Neural cell (in vitro differentiated cells): ENCODE data around the gene NOS1AP. TPM values are rescaled to one million over a fixed set of nuclear protein-coding genes. Genes with fewer than 3 reads are reported as not detected.
A peak's percentile ranks its signal among the peaks of the same experiment; 100 is the strongest.

Experiments
- H2AFZ ChIP-seq: fragments of 200-600, 300-800 bp; sonication (generic), shearing (Covaris generic); 2 replicates; pipeline ENCODE4 v1.6.0; 2014; ENCODE audit warnings: low read depth, mild to moderate bottlenecking, antibody characterized with exemption, low read length, moderate library complexity
- H3F3A ChIP-seq: fragments of 200-600 bp; shearing (Covaris generic); 2 replicates; pipeline ENCODE4 v1.6.1; 2016; ENCODE audit warnings: mild to moderate bottlenecking, moderate library complexity, mixed read lengths, antibody characterized with exemption, low read length; ENCODE audit not compliant: insufficient read depth, poor library complexity, severe bottlenecking
- H3K27ac ChIP-seq: fragments of 200-600, 300-800 bp; sonication (generic), shearing (Covaris generic); 2 replicates; pipeline ENCODE4 v1.5.1; 2014; ENCODE audit warnings: mild to moderate bottlenecking, low read length, moderate library complexity
- H3K27me3 ChIP-seq: fragments of 300-800, 200-600 bp; sonication (generic), shearing (Covaris generic); 2 replicates; pipeline ENCODE4 v1.6.0; 2014; ENCODE audit warnings: mild to moderate bottlenecking, low read depth, low read length, moderate library complexity; ENCODE audit not compliant: insufficient read depth
- H3K36me3 ChIP-seq: fragments of 300-800, 200-600 bp; sonication (generic), shearing (Covaris generic); 2 replicates; pipeline ENCODE4 v1.5.1; 2014; ENCODE audit warnings: mild to moderate bottlenecking, antibody characterized with exemption, low read length, moderate library complexity; ENCODE audit not compliant: insufficient read depth
- H3K4me2 ChIP-seq: fragments of 300-800, 200-600 bp; sonication (generic), shearing (Covaris generic); 2 replicates; pipeline ENCODE4 v1.6.0; 2014; ENCODE audit warnings: mild to moderate bottlenecking, low read length
- H3K4me3 ChIP-seq: fragments of 300-800, 200-600 bp; sonication (generic), shearing (Covaris generic); 2 replicates; pipeline ENCODE4 v1.5.1; 2014; ENCODE audit warnings: mild to moderate bottlenecking, low read length, moderate library complexity
- H3K79me2 ChIP-seq: fragments of 200-600 bp; shearing (Covaris generic); replicated peaks from 2 replicates; pipeline ENCODE4 v1.6.0; 2014; ENCODE audit warnings: mild to moderate bottlenecking, low read length, moderate library complexity; ENCODE audit not compliant: insufficient read depth
- H3K9ac ChIP-seq: fragments of 300-800, 200-600 bp; sonication (generic), shearing (Covaris generic); 2 replicates; pipeline ENCODE4 v1.6.1; 2016; ENCODE audit warnings: mild to moderate bottlenecking, low read length, mixed read lengths
- H3K9me2 ChIP-seq: fragments of 200-600 bp; shearing (Covaris generic); 2 replicates; pipeline ENCODE4 v1.6.1; 2016; ENCODE audit warnings: mild to moderate bottlenecking, low read length, mixed read lengths; ENCODE audit not compliant: insufficient read depth
- H3K9me3 ChIP-seq: fragments of 200-600, 300-800 bp; sonication (generic), shearing (Covaris generic); 2 replicates; pipeline ENCODE4 v1.6.1; 2016; ENCODE audit warnings: mild to moderate bottlenecking, mixed run types, low read length, moderate library complexity, mixed read lengths
- H4K20me1 ChIP-seq: fragments of 200-600 bp; shearing (Covaris generic); 2 replicates; pipeline ENCODE4 v1.6.1; 2016; ENCODE audit warnings: mild to moderate bottlenecking, mixed run types; ENCODE audit not compliant: insufficient read depth
- CTCF ChIP-seq: fragments of 450-650 bp; IDR thresholded peaks from 2 replicates; pipeline ENCODE4 v1.5.1; 2014; ENCODE audit warnings: antibody characterized with exemption, mild to moderate bottlenecking, moderate library complexity; ENCODE audit not compliant: poor library complexity, severe bottlenecking
- EP300 ChIP-seq: fragments of 450-650 bp; conservative IDR thresholded peaks from 2 replicates; pipeline ENCODE4 v1.6.1; 2014; ENCODE audit warnings: antibody characterized with exemption, mild to moderate bottlenecking, moderate library complexity; ENCODE audit not compliant: poor library complexity, severe bottlenecking
- EZH2 ChIP-seq: fragments of 200-600, 300-800 bp; shearing (Covaris generic), sonication (generic); IDR thresholded peaks from 2 replicates; pipeline ENCODE4 v1.6.1; 2014; ENCODE audit warnings: antibody characterized with exemption, low read length, borderline replicate concordance, mild to moderate bottlenecking; ENCODE audit not compliant: insufficient read depth, poor library complexity, severe bottlenecking
- MXI1 ChIP-seq: fragments of 450-650 bp; conservative IDR thresholded peaks from 2 replicates; pipeline ENCODE4 v1.6.1; 2014; ENCODE audit warnings: antibody characterized with exemption, mild to moderate bottlenecking; ENCODE audit not compliant: poor library complexity, severe bottlenecking
- POLR2AphosphoS5 ChIP-seq: IDR thresholded peaks from 2 replicates; pipeline ENCODE4 v1.6.1; 2012
- RAD21 ChIP-seq: fragments of 450-650 bp; conservative IDR thresholded peaks from 2 replicates; pipeline ENCODE4 v1.6.1; 2014; ENCODE audit warnings: antibody characterized with exemption, mild to moderate bottlenecking, moderate library complexity
- REST ChIP-seq: IDR thresholded peaks from 2 replicates; pipeline ENCODE4 v1.6.1; 2012; ENCODE audit warnings: borderline replicate concordance
- SMC3 ChIP-seq: fragments of 450-650 bp; conservative IDR thresholded peaks from 2 replicates; pipeline ENCODE4 v1.6.1; 2014; ENCODE audit warnings: antibody characterized with exemption, mild to moderate bottlenecking, moderate library complexity; ENCODE audit not compliant: poor library complexity
- TAF1 ChIP-seq: IDR thresholded peaks from 2 replicates; pipeline ENCODE4 v1.6.1; 2012; ENCODE audit warnings: low read depth
- polyA plus RNA-seq: library from polyadenylated mRNA; depleted of rRNA; stranded (reverse); fragments of >200 nt; gene quantifications from 2 replicates; pipeline ENCODE4 v1.2.3, GENCODE V29; 2014

The NOS1AP gene
- polyA plus RNA-seq, 1 donor from 2014 or later = 5.3 TPM

GRCh38 chr1:162218975-162219374 is 149.5 kb downstream of the NOS1AP start:
- peak overlapping the region; percentile 44 for H3K4me3 ChIP-seq
- H3K79me2 ChIP-seq = peaks cover 13% of the 10 kb centered on the region
- no peaks in the 10 kb centered on the region for H3K27me3 ChIP-seq
- no peaks in the 10 kb centered on the region for H3K36me3 ChIP-seq
- H3K9ac ChIP-seq = peak overlapping the region; percentile 31
- no peak overlapping the region for H3K4me2 ChIP-seq
- no peaks in the 10 kb centered on the region for H3F3A ChIP-seq
- peak overlapping the region; percentile 73 for H3K27ac ChIP-seq
- H2AFZ ChIP-seq = no peak overlapping the region
- H3K9me3 ChIP-seq = no peaks in the 10 kb centered on the region
- H3K9me2 ChIP-seq = no peaks in the 10 kb centered on the region
- no peak for TF ChIP-seq EP300
- TF ChIP-seq EZH2 = no peak
- no peak for TF ChIP-seq RAD21
- no peak for TF ChIP-seq CTCF
- TF ChIP-seq REST = no peak
- no peak for TF ChIP-seq POLR2AphosphoS5
- TF ChIP-seq TAF1 = no peak
- TF ChIP-seq SMC3 = no peak
- no peak for TF ChIP-seq MXI1
- no peaks in the 10 kb centered on the region for H4K20me1 ChIP-seq

GRCh38 chr1:162219461-162219860 is 150.0 kb downstream of the NOS1AP start:
- H3K36me3 ChIP-seq = no peaks in the 10 kb centered on the region
- no peaks in the 10 kb centered on the region for H3K9me2 ChIP-seq
- no peaks in the 10 kb centered on the region for H4K20me1 ChIP-seq
- no peak overlapping the region for H3K4me2 ChIP-seq
- H3K79me2 ChIP-seq = peaks cover 13% of the 10 kb centered on the region
- H3K27ac ChIP-seq = peak overlapping the region; percentile 73
- peak overlapping the region; percentile 44 for H3K4me3 ChIP-seq
- peak overlapping the region; percentile 31 for H3K9ac ChIP-seq
- no peaks in the 10 kb centered on the region for H3K9me3 ChIP-seq
- no peaks in the 10 kb centered on the region for H3K27me3 ChIP-seq
- no peaks in the 10 kb centered on the region for H3F3A ChIP-seq
- no peak overlapping the region for H2AFZ ChIP-seq
- TF ChIP-seq RAD21 (peak; percentile 14), EP300 (peak; percentile 38), CTCF (no peak)
